Vagina (tissue), 2 donors: ENCODE results near the gene FSIP1.

Experiments
- POLR2A ChIP-seq, 2 donors: fragments of 450-650 bp; IDR thresholded peaks; one replicate each; pipeline ENCODE4 v1.6.1; 2017; ENCODE audit warnings: antibody characterized with exemption in 2 of 2, mild to moderate bottlenecking in 2 of 2, moderate library complexity in 2 of 2
- TF ChIP-seq, protein P1 (sequence below), 3 experiments: fragments of 450-650 bp in 2 of 3; fragments of 200-600 bp in 1 of 3; sonication (generic) in 1 of 3; IDR thresholded peaks; one replicate each; pipeline ENCODE4 v1.5.1; 2017 to 2019; ENCODE audit warnings: antibody characterized with exemption in 3 of 3, mild to moderate bottlenecking in 2 of 3, moderate library complexity in 2 of 3

DNA sequence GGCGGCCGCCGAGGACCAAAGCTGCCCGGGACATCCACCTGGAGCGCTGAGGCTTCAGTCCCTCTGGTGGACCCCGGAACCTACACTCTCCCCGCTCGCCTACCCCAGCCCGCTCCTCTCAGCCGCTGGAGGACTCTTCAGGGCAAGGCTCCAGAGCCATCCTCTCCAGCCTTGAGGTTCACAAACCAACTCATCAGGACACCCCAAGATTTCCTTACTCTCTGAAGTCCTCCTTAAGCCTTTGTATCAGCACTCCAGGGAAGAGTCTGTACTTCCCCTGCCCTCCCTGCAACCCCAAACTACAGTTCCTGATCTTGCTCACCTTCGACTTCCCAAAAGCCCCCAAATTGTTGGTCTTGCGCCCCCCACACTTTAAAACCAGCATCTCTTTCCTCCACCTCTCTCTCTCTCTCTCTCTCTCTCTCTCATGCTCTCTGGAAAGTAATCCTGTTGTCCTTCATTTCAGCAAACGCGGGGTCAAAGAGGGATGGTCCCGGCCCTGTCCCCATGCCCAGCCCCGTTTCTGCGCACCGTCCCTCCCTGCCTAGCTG is 201.3 kb downstream of the FSIP1 start:
- TF ChIP-seq, protein P1, sequence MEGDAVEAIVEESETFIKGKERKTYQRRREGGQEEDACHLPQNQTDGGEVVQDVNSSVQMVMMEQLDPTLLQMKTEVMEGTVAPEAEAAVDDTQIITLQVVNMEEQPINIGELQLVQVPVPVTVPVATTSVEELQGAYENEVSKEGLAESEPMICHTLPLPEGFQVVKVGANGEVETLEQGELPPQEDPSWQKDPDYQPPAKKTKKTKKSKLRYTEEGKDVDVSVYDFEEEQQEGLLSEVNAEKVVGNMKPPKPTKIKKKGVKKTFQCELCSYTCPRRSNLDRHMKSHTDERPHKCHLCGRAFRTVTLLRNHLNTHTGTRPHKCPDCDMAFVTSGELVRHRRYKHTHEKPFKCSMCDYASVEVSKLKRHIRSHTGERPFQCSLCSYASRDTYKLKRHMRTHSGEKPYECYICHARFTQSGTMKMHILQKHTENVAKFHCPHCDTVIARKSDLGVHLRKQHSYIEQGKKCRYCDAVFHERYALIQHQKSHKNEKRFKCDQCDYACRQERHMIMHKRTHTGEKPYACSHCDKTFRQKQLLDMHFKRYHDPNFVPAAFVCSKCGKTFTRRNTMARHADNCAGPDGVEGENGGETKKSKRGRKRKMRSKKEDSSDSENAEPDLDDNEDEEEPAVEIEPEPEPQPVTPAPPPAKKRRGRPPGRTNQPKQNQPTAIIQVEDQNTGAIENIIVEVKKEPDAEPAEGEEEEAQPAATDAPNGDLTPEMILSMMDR (IDR thresholded peaks at IDR 0.05), result no peak
- no peak for TF ChIP-seq POLR2A (IDR thresholded peaks at IDR 0.05)
